ENCODE measurements around the gene VANGL1. TPM values are rescaled to one million over a fixed set of nuclear protein-coding genes. Genes with fewer than 3 reads are reported as not detected.

The VANGL1 gene
- total RNA-seq, 1 experiment from 2014 or later, result 13.6 TPM

- Histone ChIP-seq H3K18ac (ENCODE audit: insufficient read length, low read depth, low read length) (no peak overlapping the region), H2BK20ac (ENCODE audit: low read depth, low read length, poor library complexity, severe bottlenecking) (no peak overlapping the region), H2BK5ac (ENCODE audit: insufficient read length, low read length) (no peak overlapping the region), H3K23me2 (ENCODE audit: insufficient read length, low read depth, low read length, poor library complexity, severe bottlenecking) (no peaks in the 10 kb centered on the region), H3K4ac (ENCODE audit: low read depth, low read length) (no peak overlapping the region), H2BK12ac (ENCODE audit: insufficient read length, low read depth, low read length) (no peak overlapping the region), H2AK5ac (ENCODE audit: insufficient read length, low read length) (no peak overlapping the region), H3K4me1 (ENCODE audit: insufficient read depth, low read length) (no peaks in the 10 kb centered on the region), H3K9ac (ENCODE audit: extremely low read depth, insufficient read length, low read length) (no peak overlapping the region), H3K79me2 (ENCODE audit: insufficient read depth, low read length) (no peaks in the 10 kb centered on the region), H2AFZ (ENCODE audit: low read length) (no peak overlapping the region), H3K9me3 (ENCODE audit: control insufficient read depth, low read depth, low read length) (no peaks in the 10 kb centered on the region), H3K79me1 (ENCODE audit: insufficient read depth, low read depth, low read length, poor library complexity, severe bottlenecking) (no peaks in the 10 kb centered on the region), H3T11ph (ENCODE audit: low read length) (no peak overlapping the region), H3K23ac (ENCODE audit: insufficient read length, low read depth, low read length) (no peak overlapping the region), H3K4me2 (ENCODE audit: insufficient read depth, insufficient read length, low read length) (no peak overlapping the region), H4K20me1 (ENCODE audit: control insufficient read depth, insufficient read depth, insufficient read length) (no peaks in the 10 kb centered on the region), H2BK120ac (ENCODE audit: low read depth, low read length, poor library complexity, severe bottlenecking) (no peak overlapping the region), H4K5ac (ENCODE audit: insufficient read length, low read depth, low read length) (no peak overlapping the region), H4K8ac (replicated peaks; ENCODE audit: insufficient read length, low read depth, low read length) (no peak overlapping the region), H3K56ac (ENCODE audit: insufficient read length, low read depth, low read length) (no peak overlapping the region), H3K27me3 (ENCODE audit: insufficient read depth, low read length) (no peaks in the 10 kb centered on the region; the same call in 1 of the 2 replicates), H4K91ac (ENCODE audit: insufficient read length, low read depth, low read length) (no peak overlapping the region), H2BK15ac (ENCODE audit: low read depth, low read length) (no peak overlapping the region), H3K27ac (ENCODE audit: insufficient read length, low read depth, low read length) (no peak overlapping the region), H3K14ac (ENCODE audit: insufficient read depth, low read length) (no peak overlapping the region)
- no peak for DNase-seq
- Mint-ChIP-seq H3K9me3 (peaks cover 0 to 3% of the 10 kb centered on the region in 2 experiments; a peak in 1 of 5 replicates), H3K27ac (no peak overlapping the region), H3K36me3 (ENCODE audit: insufficient read depth in 1 of 3, low read depth in 3 of 3) (no peaks in the 10 kb centered on the region), H3K4me3 (no peak overlapping the region), H3K4me1 (peaks cover 4% of the 10 kb centered on the region in 2 experiments; a peak in 3 of 4 replicates), H3K27me3 (ENCODE audit: low read depth) (0 out of 2 replicates have a peak, but pooled peaks cover 2% of the 10 kb centered on the region)
- TF ChIP-seq CTCF (conservative IDR thresholded peaks at IDR 0.05), result no peak
- WGBS (ENCODE audit: extremely low coverage, insufficient read length, low lambda C conversion rate), result no CpG with 5 or more reads among the region's 1 CpG
Measured at GRCh38 chr1:115722221-115722620, 80.5 kb downstream of the VANGL1 start.

Data from H9 (cell line).